PC-3 (cell line): ENCODE results near the gene GPHA2. TPM values are rescaled to one million over a fixed set of nuclear protein-coding genes. Genes with fewer than 3 reads are reported as not detected.

Experiments used
- ATAC-seq: fragments of 200-7000 bp; cut with Tn5 transposase; 2 replicates; pipeline ENCODE4 v1.9.1; 2020; ENCODE audit warnings: mild to moderate bottlenecking, moderate library complexity
- BruUV-seq: library from RNA; stranded (reverse); fragments of 400-500 nt; replicated peaks from 2 replicates; lab custom pipeline; 2021; lab: Mats Ljungman, UMichigan
- CTCF ChIA-PET: fragments of 300-600 bp; sonication (Branson Sonifier 250); formaldehyde crosslinking; loops from one replicate; lab custom pipeline; 2022; ENCODE audit warnings: antibody characterized with exemption; lab: Charles Lee
- POLR2A ChIA-PET: fragments of 300-600 bp; sonication (Branson Sonifier 250); formaldehyde crosslinking; loops from one replicate; lab custom pipeline; 2022; ENCODE audit warnings: antibody characterized with exemption; ENCODE audit not compliant: unreplicated experiment; lab: Charles Lee
- DNase-seq: peaks from one replicate; pipeline ENCODE4 v3.0.0-alpha.2; 2015
- H2AFZ ChIP-seq: fragments of 300-600 bp; sonication (generic); 2 replicates; pipeline ENCODE4 v1.6.0; 2016; ENCODE audit warnings: antibody characterized with exemption, low read length
- H3F3A ChIP-seq: fragments of 300-600 bp; sonication (generic); one replicate; pipeline ENCODE4 v1.6.0; 2017; ENCODE audit warnings: antibody characterized with exemption, low read length, control low read depth, mild to moderate bottlenecking; ENCODE audit not compliant: unreplicated experiment
- H3K27ac ChIP-seq: fragments of 300-600 bp; sonication (generic); 2 replicates; pipeline ENCODE4 v1.5.1; 2016; ENCODE audit warnings: mild to moderate bottlenecking, low read length
- H3K27me3 ChIP-seq: fragments of 300-600 bp; sonication (generic); 2 replicates; pipeline ENCODE4 v1.6.1; 2016; ENCODE audit warnings: low read length, mixed read lengths
- H3K36me3 ChIP-seq: fragments of 300-600 bp; sonication (generic); 2 replicates; pipeline ENCODE4 v1.6.1; 2016; ENCODE audit warnings: low read depth, mixed run types, low read length, mixed read lengths
- H3K4me1 ChIP-seq: fragments of 300-600 bp; sonication (generic); 2 replicates; pipeline ENCODE4 v1.5.1; 2016; ENCODE audit warnings: low read length; ENCODE audit not compliant: insufficient read depth
- H3K4me2 ChIP-seq: fragments of 300-600 bp; sonication (generic); 2 replicates; pipeline ENCODE4 v1.6.0; 2016; ENCODE audit warnings: low read length
- H3K4me3 ChIP-seq: fragments of 300-600 bp; sonication (generic); 2 replicates; pipeline ENCODE4 v1.5.1; 2016; ENCODE audit warnings: mild to moderate bottlenecking, low read length, mixed read lengths
- H3K79me2 ChIP-seq: fragments of 300-600 bp; sonication (generic); 2 replicates; pipeline ENCODE4 v1.6.1; 2017; ENCODE audit warnings: low read length, mixed read lengths
- H3K9ac ChIP-seq: fragments of 300-600 bp; sonication (generic); 2 replicates; pipeline ENCODE4 v1.6.0; 2016; ENCODE audit warnings: mild to moderate bottlenecking, low read length
- H3K9me2 ChIP-seq: fragments of 300-600 bp; sonication (generic); replicated peaks from 2 replicates; pipeline ENCODE4 v1.6.1; 2016; ENCODE audit warnings: mixed run types, low read length, mixed read lengths
- H3K9me3 ChIP-seq: fragments of 300-600 bp; sonication (generic); 2 replicates; pipeline ENCODE4 v1.6.1; 2016; ENCODE audit warnings: low read length, mixed read lengths
- H4K20me1 ChIP-seq: fragments of 300-600 bp; sonication (generic); 2 replicates; pipeline ENCODE4 v1.6.1; 2016; ENCODE audit warnings: low read length, mixed read lengths
- EZH2 ChIP-seq: fragments of 300-600 bp; sonication (generic); IDR thresholded peaks from one replicate; pipeline ENCODE4 v1.6.1; 2017; ENCODE audit warnings: antibody characterized with exemption, mild to moderate bottlenecking, low read length; ENCODE audit not compliant: unreplicated experiment
- EZH2phosphoT487 ChIP-seq: fragments of 300-600 bp; sonication (generic); IDR thresholded peaks from 2 replicates; pipeline ENCODE4 v1.6.1; 2018; ENCODE audit warnings: mild to moderate bottlenecking, antibody characterized with exemption, low read length, borderline replicate concordance
- intact Hi-C: fragments of 100-400 bp; cut with micrococcal nuclease; formaldehyde crosslinking; loops from 2 replicates; pipeline ENCODE4 v1.9.0; 2023
- total RNA-seq: library from RNA; depleted of rRNA; stranded (reverse); fragments of >200 nt; gene quantifications from 2 replicates; pipeline ENCODE4 v1.2.3, GENCODE V29; 2014
- TF ChIP-seq, protein P1 (sequence below): fragments of 300-600 bp; sonication (generic); conservative IDR thresholded peaks from 2 replicates; pipeline ENCODE4 v1.5.1; 2017; ENCODE audit warnings: antibody characterized with exemption, low read depth, mild to moderate bottlenecking, low read length

Gene GPHA2
- total RNA-seq, 1 experiment from 2014 or later = not detected

DNA sequence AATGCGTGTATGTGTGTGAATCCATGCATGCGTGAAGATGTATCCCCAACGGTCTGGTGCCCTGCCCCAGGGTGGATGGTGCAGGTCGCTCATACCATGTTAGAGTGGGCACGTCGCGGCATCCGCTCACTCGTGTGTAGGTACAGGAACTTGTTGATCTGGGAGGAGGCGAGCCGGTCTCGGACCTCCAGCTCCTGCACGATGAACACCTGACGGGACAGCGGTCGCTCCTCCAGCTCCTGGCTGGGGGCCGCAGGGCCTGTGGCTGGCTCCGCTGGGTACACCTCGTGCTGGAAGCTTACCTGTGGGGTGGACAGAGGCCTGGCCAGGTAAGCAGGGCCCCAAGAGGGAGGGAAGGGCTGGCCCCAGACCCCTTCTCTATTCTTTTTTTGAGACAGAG is 37.2 kb downstream of the GPHA2 start:
- Histone ChIP-seq H3K36me3 (peaks cover 15% of the 10 kb centered on the region), H3K9me3 (no peaks in the 10 kb centered on the region), H4K20me1 (no peaks in the 10 kb centered on the region), H3K9me2 (no peaks in the 10 kb centered on the region), H3K79me2 (no peaks in the 10 kb centered on the region), H2AFZ (no peak overlapping the region), H3F3A (no peaks in the 10 kb centered on the region), H3K27ac (no peak overlapping the region), H3K4me2 (no peak overlapping the region), H3K4me3 (no peak overlapping the region), H3K9ac (no peak overlapping the region), H3K27me3 (no peaks in the 10 kb centered on the region), H3K4me1 (peaks cover 7% of the 10 kb centered on the region; the same call in 1 of the 2 replicates)
- no peak for ATAC-seq
- TF ChIP-seq EZH2phosphoT487 (no peak), EZH2 (no peak)
- TF ChIP-seq, protein P1, sequence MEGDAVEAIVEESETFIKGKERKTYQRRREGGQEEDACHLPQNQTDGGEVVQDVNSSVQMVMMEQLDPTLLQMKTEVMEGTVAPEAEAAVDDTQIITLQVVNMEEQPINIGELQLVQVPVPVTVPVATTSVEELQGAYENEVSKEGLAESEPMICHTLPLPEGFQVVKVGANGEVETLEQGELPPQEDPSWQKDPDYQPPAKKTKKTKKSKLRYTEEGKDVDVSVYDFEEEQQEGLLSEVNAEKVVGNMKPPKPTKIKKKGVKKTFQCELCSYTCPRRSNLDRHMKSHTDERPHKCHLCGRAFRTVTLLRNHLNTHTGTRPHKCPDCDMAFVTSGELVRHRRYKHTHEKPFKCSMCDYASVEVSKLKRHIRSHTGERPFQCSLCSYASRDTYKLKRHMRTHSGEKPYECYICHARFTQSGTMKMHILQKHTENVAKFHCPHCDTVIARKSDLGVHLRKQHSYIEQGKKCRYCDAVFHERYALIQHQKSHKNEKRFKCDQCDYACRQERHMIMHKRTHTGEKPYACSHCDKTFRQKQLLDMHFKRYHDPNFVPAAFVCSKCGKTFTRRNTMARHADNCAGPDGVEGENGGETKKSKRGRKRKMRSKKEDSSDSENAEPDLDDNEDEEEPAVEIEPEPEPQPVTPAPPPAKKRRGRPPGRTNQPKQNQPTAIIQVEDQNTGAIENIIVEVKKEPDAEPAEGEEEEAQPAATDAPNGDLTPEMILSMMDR = no peak
- ChIA-PET POLR2A (no interaction called here), CTCF (no interaction called here)
- intact Hi-C loops = no loop called here
- no peak for DNase-seq
- no TSS peak for BruUV-seq

DNA sequence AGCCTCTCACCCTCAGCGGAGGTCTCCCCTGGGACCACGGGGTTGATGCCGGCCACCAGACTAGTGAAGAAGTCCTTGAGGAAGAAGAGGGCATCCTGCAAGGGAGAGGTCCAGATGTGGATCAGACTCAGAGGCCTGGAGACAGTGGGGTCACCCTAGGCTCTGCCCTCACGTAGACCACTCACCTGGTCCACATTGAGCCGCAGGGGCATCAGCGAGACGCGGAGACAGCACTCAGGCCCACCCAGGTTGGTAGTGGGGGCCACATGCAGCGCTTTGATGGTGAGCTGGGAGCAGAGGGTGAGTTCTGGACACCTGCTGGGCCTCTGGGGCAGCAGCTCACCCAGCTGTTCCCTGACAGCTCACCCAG is 37.6 kb downstream of the GPHA2 start:
- no peaks in the 10 kb centered on the region for H4K20me1 ChIP-seq
- ATAC-seq (no peak), DNase-seq (no peak)
- H3K9ac ChIP-seq = no peak overlapping the region
- no peaks in the 10 kb centered on the region for H3K9me2 ChIP-seq
- TF ChIP-seq, protein P1 = no peak
- TF ChIP-seq EZH2phosphoT487 (no peak), EZH2 (no peak)
- H3K27ac ChIP-seq = no peak overlapping the region
- peaks cover 7% of the 10 kb centered on the region; the same call in 1 of the 2 replicates for H3K4me1 ChIP-seq
- no peaks in the 10 kb centered on the region for H3K79me2 ChIP-seq
- no peak overlapping the region for H2AFZ ChIP-seq
- ChIA-PET POLR2A (no interaction called here), CTCF (no interaction called here)
- H3K4me3 ChIP-seq = no peak overlapping the region
- intact Hi-C loops = no loop called here
- no peaks in the 10 kb centered on the region for H3F3A ChIP-seq
- no peaks in the 10 kb centered on the region for H3K27me3 ChIP-seq
- no peak overlapping the region for H3K4me2 ChIP-seq
- H3K36me3 ChIP-seq = peaks cover 14% of the 10 kb centered on the region
- BruUV-seq = no TSS peak
- no peaks in the 10 kb centered on the region for H3K9me3 ChIP-seq

DNA sequence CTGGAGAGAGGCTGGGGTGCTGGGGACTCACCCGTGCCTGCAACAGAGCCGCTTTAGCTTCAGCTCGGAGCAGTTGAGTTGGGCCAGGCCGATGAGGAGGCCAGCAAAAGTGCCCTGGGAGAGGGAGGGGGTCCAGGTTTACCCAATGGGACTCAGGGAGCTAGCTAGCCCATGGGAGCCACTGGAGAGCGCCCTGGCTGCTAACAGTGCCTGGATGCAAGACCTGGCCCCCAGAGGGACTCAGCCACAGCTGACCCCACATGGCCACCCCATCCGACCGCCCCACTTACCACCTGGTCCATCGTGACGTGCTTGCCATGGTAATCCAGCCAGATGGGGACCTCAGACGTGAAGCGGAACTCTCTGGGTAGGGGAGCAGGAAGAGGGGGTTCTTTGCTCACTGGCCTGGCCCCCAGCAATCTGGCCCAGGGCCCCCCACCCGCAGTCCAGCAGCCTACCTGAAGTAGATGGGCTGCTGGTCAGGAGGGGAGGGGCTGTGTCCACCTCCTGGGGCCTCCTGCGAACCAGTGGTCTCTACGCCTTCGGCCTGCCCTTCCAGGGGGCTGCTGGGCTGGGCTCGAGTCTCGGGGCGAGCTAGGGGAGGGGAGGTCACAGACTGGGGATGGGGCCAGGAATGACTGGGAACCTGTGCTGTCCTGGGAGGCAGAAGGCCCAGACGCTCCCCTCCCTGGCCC is 38.2 kb downstream of the GPHA2 start:
- H4K20me1 ChIP-seq = no peaks in the 10 kb centered on the region
- H3K27me3 ChIP-seq = no peaks in the 10 kb centered on the region
- DNase-seq (no peak), ATAC-seq (no peak)
- peaks cover 7% of the 10 kb centered on the region; the same call in 1 of the 2 replicates for H3K4me1 ChIP-seq
- BruUV-seq = no TSS peak
- no peak overlapping the region for H2AFZ ChIP-seq
- intact Hi-C loops = no loop called here
- no peaks in the 10 kb centered on the region for H3F3A ChIP-seq
- ChIA-PET POLR2A (no interaction called here), CTCF (interaction anchor here (0.7 kb wide), 1 partner anchor 20 kb away, joined by 7 read pairs; no protein-coding TSS in a partner anchor)
- no peaks in the 10 kb centered on the region for H3K9me3 ChIP-seq
- TF ChIP-seq EZH2phosphoT487 = no peak
- TF ChIP-seq, protein P1 = no peak
- no peak for TF ChIP-seq EZH2
- no peak overlapping the region for H3K9ac ChIP-seq
- H3K4me3 ChIP-seq = no peak overlapping the region
- H3K4me2 ChIP-seq = no peak overlapping the region
- H3K36me3 ChIP-seq = peaks cover 12% of the 10 kb centered on the region; the same call in 1 of the 2 replicates
- H3K79me2 ChIP-seq = no peaks in the 10 kb centered on the region
- no peaks in the 10 kb centered on the region for H3K9me2 ChIP-seq
- H3K27ac ChIP-seq = no peak overlapping the region
